ENCODE results near the gene E2F6. TPM values are rescaled to one million over a fixed set of nuclear protein-coding genes. Genes with fewer than 3 reads are reported as not detected.

The E2F6 gene
- polyA plus RNA-seq: 29.7 and 39.1 TPM in 2 replicates
- polyA minus RNA-seq: 23.4 and 29.5 TPM in 2 replicates

GRCh38 chr2:11465485-11466306 is at the start of gene E2F6:
Gene E2F6, minus strand, starts transcription at chr2:11466161. Its CDS starts 282 bp downstream, at chr2:11465879.
- no peaks in the 10 kb centered on the region for H3K9me3 ChIP-seq (ENCODE audit: low read length)
- H3K27ac ChIP-seq (ENCODE audit: low read length): peak within 1 kb of the TSS; percentile 56
- peaks cover 22% of the 10 kb centered on the region for H3K79me2 ChIP-seq (replicated peaks; ENCODE audit: insufficient read depth, low read length)
- peak within 1 kb of the TSS; percentile 95 for H3K4me3 ChIP-seq (ENCODE audit: low read length)
- peak within 1 kb of the TSS; percentile 64 for H3K9ac ChIP-seq (ENCODE audit: low read length)
- H3F3A ChIP-seq (ENCODE audit: insufficient read depth, low read length, poor library complexity, severe bottlenecking): no peaks in the 10 kb centered on the region
- H3K36me3 ChIP-seq (ENCODE audit: insufficient read depth, low read length): no peaks in the 10 kb centered on the region
- H3K27me3 ChIP-seq (ENCODE audit: insufficient read depth, low read depth, low read length): no peaks in the 10 kb centered on the region
- H4K20me1 ChIP-seq (ENCODE audit: insufficient read depth): no peaks in the 10 kb centered on the region
- H2AFZ ChIP-seq (ENCODE audit: low read depth, low read length): peak within 1 kb of the TSS; percentile 33
- peak within 1 kb of the TSS; percentile 97 for H3K4me2 ChIP-seq (ENCODE audit: low read length)
- peak; percentile 79 for TF ChIP-seq MXI1 (conservative IDR thresholded peaks at IDR 0.05; ENCODE audit: poor library complexity, severe bottlenecking)
- peak; percentile 48 for TF ChIP-seq EP300 (conservative IDR thresholded peaks at IDR 0.05; ENCODE audit: poor library complexity, severe bottlenecking)
- TF ChIP-seq SMC3 (conservative IDR thresholded peaks at IDR 0.05; ENCODE audit: poor library complexity): no peak
- TF ChIP-seq REST (IDR thresholded peaks at IDR 0.05; ENCODE audit: borderline replicate concordance): peak; percentile 74
- TF ChIP-seq EZH2 (IDR thresholded peaks at IDR 0.05; ENCODE audit: borderline replicate concordance, insufficient read depth, low read length, poor library complexity, severe bottlenecking): no peak
- TF ChIP-seq RAD21 (conservative IDR thresholded peaks at IDR 0.05): peak; percentile 10
- TF ChIP-seq POLR2AphosphoS5 (IDR thresholded peaks at IDR 0.05): peak; percentile 75
- TF ChIP-seq TAF1 (IDR thresholded peaks at IDR 0.05; ENCODE audit: low read depth): peak; percentile 46
- no peak for TF ChIP-seq CTCF (IDR thresholded peaks at IDR 0.05; ENCODE audit: poor library complexity, severe bottlenecking)
- H3K9me2 ChIP-seq (ENCODE audit: insufficient read depth, low read length): no peaks in the 10 kb centered on the region

GRCh38 chr2:11515490-11515981 is 49.6 kb upstream of the E2F6 start:
- Histone ChIP-seq H2AFZ (ENCODE audit: low read depth, low read length) (no peak overlapping the region), H4K20me1 (ENCODE audit: insufficient read depth) (no peaks in the 10 kb centered on the region), H3K4me3 (ENCODE audit: low read length) (no peak overlapping the region), H3K27ac (ENCODE audit: low read length) (no peak overlapping the region), H3K36me3 (ENCODE audit: insufficient read depth, low read length) (no peaks in the 10 kb centered on the region), H3K4me2 (ENCODE audit: low read length) (no peak overlapping the region), H3K9me2 (ENCODE audit: insufficient read depth, low read length) (no peaks in the 10 kb centered on the region), H3K27me3 (ENCODE audit: insufficient read depth, low read depth, low read length) (no peaks in the 10 kb centered on the region), H3F3A (ENCODE audit: insufficient read depth, low read length, poor library complexity, severe bottlenecking) (no peaks in the 10 kb centered on the region), H3K9ac (ENCODE audit: low read length) (no peak overlapping the region), H3K9me3 (ENCODE audit: low read length) (no peaks in the 10 kb centered on the region), H3K79me2 (replicated peaks; ENCODE audit: insufficient read depth, low read length) (no peaks in the 10 kb centered on the region)
- TF ChIP-seq POLR2AphosphoS5 (IDR thresholded peaks at IDR 0.05): no peak

All from neural cell (in vitro differentiated cells).